PC-9 (cell line): ENCODE data around the gene ANKS4B.

Experiments
- EZH2 ChIP-seq: fragments of 200-600 bp; sonication (generic); IDR thresholded peaks from 2 replicates; pipeline ENCODE4 v1.8.0; 2017; ENCODE audit warnings: antibody characterized with exemption, low read depth
- TF ChIP-seq, protein P1 (sequence below): fragments of 200-600 bp; sonication (generic); conservative IDR thresholded peaks from 2 replicates; pipeline ENCODE4 v1.6.1; 2017; ENCODE audit warnings: mixed run types, antibody characterized with exemption, mild to moderate bottlenecking, moderate library complexity

- TF ChIP-seq, protein P1, sequence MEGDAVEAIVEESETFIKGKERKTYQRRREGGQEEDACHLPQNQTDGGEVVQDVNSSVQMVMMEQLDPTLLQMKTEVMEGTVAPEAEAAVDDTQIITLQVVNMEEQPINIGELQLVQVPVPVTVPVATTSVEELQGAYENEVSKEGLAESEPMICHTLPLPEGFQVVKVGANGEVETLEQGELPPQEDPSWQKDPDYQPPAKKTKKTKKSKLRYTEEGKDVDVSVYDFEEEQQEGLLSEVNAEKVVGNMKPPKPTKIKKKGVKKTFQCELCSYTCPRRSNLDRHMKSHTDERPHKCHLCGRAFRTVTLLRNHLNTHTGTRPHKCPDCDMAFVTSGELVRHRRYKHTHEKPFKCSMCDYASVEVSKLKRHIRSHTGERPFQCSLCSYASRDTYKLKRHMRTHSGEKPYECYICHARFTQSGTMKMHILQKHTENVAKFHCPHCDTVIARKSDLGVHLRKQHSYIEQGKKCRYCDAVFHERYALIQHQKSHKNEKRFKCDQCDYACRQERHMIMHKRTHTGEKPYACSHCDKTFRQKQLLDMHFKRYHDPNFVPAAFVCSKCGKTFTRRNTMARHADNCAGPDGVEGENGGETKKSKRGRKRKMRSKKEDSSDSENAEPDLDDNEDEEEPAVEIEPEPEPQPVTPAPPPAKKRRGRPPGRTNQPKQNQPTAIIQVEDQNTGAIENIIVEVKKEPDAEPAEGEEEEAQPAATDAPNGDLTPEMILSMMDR, result no peak
- TF ChIP-seq EZH2, result no peak
Measured at GRCh38 chr16:21276090-21276489, 42.6 kb downstream of the ANKS4B start.
